Mammary epithelial cell (primary cell): ENCODE data around the gene TJP1.

ENCODE experiments used
- EZH2 ChIP-seq: IDR thresholded peaks from 2 replicates; pipeline ENCODE4 v1.6.1; 2012; ENCODE audit warnings: low read length, inconsistent platforms, borderline replicate concordance
- TF ChIP-seq, protein P1 (sequence below), 2 donors: IDR thresholded peaks in 1 of 2; conservative IDR thresholded peaks in 1 of 2; 2 replicates each; pipeline ENCODE4 v1.5.1; 2011 to 2012; ENCODE audit warnings: inconsistent platforms in 2 of 2, low read length in 2 of 2, mild to moderate bottlenecking in 2 of 2, control low read depth in 1 of 2, low read depth in 1 of 2; ENCODE audit not compliant: insufficient read depth in 1 of 2; ENCODE audit errors: extremely low read depth in 1 of 2

DNA sequence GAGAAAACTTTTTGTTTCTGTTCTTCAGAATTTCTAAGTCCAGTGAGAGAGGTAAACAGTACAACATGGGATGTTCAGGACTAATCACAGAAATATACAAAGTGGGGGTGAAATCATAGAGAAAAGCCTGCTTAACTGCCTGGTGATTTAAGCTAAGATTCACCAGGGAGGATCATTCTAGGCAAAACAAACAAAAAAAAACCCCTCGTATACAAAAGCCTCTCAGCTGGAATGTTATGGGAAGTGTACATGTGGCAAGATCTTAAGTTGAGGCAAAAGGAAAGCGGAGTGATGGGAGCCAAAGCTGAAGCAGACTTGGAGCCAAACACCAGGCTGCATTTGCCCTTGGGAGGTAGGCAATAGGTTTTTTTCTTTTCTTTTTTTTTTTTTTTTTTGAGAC, 40.0 kb upstream of the TJP1 start:
- TF ChIP-seq, protein P1, sequence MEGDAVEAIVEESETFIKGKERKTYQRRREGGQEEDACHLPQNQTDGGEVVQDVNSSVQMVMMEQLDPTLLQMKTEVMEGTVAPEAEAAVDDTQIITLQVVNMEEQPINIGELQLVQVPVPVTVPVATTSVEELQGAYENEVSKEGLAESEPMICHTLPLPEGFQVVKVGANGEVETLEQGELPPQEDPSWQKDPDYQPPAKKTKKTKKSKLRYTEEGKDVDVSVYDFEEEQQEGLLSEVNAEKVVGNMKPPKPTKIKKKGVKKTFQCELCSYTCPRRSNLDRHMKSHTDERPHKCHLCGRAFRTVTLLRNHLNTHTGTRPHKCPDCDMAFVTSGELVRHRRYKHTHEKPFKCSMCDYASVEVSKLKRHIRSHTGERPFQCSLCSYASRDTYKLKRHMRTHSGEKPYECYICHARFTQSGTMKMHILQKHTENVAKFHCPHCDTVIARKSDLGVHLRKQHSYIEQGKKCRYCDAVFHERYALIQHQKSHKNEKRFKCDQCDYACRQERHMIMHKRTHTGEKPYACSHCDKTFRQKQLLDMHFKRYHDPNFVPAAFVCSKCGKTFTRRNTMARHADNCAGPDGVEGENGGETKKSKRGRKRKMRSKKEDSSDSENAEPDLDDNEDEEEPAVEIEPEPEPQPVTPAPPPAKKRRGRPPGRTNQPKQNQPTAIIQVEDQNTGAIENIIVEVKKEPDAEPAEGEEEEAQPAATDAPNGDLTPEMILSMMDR (conservative IDR thresholded peaks at IDR 0.05 in 1 of 2, IDR thresholded peaks at IDR 0.05 in 1 of 2; ENCODE audit: extremely low read depth in 1 of 2, insufficient read depth in 1 of 2, low read depth in 1 of 2, low read length in 2 of 2): no peak
- no peak for TF ChIP-seq EZH2
